Astrocyte of the hippocampus (primary cell): ENCODE measurements around the gene GALK1.
A peak's percentile ranks its signal among the peaks of the same experiment; 100 is the strongest.
"Not testable (repeated sequence)": the region's sequence is repeated elsewhere in the genome, so short reads cannot be mapped to it uniquely, and the experiment has no call there.

Source experiments
- DNase-seq: peaks from one replicate; pipeline ENCODE4 v3.0.0; 2011; ENCODE audit warnings: low read depth, low spot score

Gene GALK1

GRCh38 chr17:75764711-75765421 is at the start of gene GALK1:
Gene GALK1, minus strand, starts transcription at chr17:75765192. Its CDS starts 56 bp downstream, at chr17:75765136.
- peak; percentile 81 for DNase-seq

- DNase-seq: no peak
Measured at GRCh38 chr17:75814021-75814395, 49.0 kb upstream of the GALK1 start.

GRCh38 chr17:75813081-75814020 is 48.4 kb upstream of the GALK1 start:
- no peak for DNase-seq

- DNase-seq: no peak
Measured at GRCh38 chr17:75812096-75813013, 47.4 kb upstream of the GALK1 start.

- DNase-seq: no peak
Measured at GRCh38 chr17:75811174-75811573, 46.2 kb upstream of the GALK1 start.

- not testable (repeated sequence) for DNase-seq
Measured at GRCh38 chr17:75810756-75811155, 45.8 kb upstream of the GALK1 start.

- no peak for DNase-seq
Measured at GRCh38 chr17:75810216-75810615, 45.2 kb upstream of the GALK1 start.

GRCh38 chr17:75809631-75810111 is 44.7 kb upstream of the GALK1 start:
- DNase-seq: no peak

GRCh38 chr17:75808905-75809621 is 44.1 kb upstream of the GALK1 start:
- peak; percentile 92 for DNase-seq

GRCh38 chr17:75808549-75808904 is 43.5 kb upstream of the GALK1 start:
- DNase-seq: no peak

- DNase-seq: no peak
Measured at GRCh38 chr17:75807861-75808260, 42.9 kb upstream of the GALK1 start.

GRCh38 chr17:75806822-75807500 is 42.0 kb upstream of the GALK1 start:
- DNase-seq: no peak

- no peak for DNase-seq
Measured at GRCh38 chr17:75803883-75804282, 38.9 kb upstream of the GALK1 start.

- no peak for DNase-seq
Measured at GRCh38 chr17:75799402-75799801, 34.4 kb upstream of the GALK1 start.

GRCh38 chr17:75795820-75796607 is 31.0 kb upstream of the GALK1 start:
- no peak for DNase-seq

GRCh38 chr17:75793460-75793859 is 28.5 kb upstream of the GALK1 start:
- no peak for DNase-seq

GRCh38 chr17:75791254-75791653 is 26.3 kb upstream of the GALK1 start:
- no peak for DNase-seq

GRCh38 chr17:75785016-75785890 is 20.3 kb upstream of the GALK1 start:
- peak; percentile 97 for DNase-seq
